Stimulated activated CD4-positive, alpha-beta T cell treated with anti-CD3 and anti-CD28 coated beads, Interleukin-12 subunit alpha, Interleukin-12 subunit beta, amount 100 ng/mL, for 24 hours (primary cell): Measurements from ENCODE around the gene CSTPP1.
A peak's percentile ranks its signal among the peaks of the same experiment; 100 is the strongest.

Experiments
- DNase-seq, 2 experiments: peaks; one replicate each; pipeline ENCODE4 v3.0.0-alpha.2; 2020; ENCODE audit warnings: low read depth in 2 of 2

The CSTPP1 gene

DNA sequence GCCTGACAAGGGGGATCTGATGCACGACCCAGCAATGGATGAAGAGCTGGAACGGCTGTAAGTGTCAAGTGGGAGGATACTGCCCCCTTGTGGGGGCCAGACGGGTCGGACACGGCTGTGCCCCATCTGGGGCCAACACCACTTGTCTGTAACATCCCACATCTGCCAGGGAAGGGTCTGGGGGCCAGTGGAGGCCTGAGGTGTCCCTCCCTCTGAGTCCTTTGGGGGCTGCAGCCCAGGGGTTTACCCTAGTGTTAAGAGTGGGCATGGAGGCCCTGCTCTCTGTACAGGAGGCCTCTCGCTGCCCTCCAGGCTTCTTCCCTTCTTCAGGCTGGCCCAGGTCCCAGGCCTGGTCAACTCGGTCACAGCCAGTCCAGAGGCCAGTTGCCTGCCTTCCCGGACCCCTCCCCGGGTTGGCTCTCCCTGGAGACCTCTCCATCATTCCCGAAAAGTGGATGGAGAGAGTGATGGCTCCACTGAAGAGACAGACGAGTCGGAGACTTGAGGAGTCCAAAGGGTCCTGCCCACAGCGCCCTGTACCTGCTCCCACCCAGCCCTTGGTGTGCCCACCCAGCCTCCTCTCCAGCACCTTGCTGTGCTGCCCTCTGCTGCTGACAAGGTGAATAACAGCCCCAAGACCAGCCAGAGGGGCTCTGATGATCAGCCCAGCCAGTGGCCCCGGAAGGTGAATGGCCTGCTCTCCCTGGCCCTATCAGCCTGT lies 224.7 kb downstream of the CSTPP1 start:
- peak in 1 of 2 experiments; percentile 47 for DNase-seq

DNA sequence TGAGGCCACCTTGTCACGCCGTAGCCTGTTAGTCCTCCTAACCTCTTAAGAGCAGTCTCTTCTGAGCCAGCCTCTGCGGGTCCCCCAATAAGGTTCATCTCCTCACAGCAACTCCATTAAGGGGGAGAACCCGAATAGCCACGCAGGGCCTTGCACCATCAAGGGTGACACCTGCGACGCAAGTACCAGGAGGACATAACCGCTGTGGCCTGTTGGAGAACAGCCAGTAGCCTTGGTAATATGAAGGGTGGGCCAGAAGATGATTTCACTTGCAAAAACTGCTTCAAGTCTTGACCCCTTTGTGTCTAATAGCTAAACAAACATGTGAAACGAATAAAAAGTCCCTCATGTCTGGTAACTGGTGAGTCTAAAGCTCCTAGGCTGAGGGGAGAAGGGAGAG lies 225.3 kb downstream of the CSTPP1 start:
- no peak for DNase-seq

DNA sequence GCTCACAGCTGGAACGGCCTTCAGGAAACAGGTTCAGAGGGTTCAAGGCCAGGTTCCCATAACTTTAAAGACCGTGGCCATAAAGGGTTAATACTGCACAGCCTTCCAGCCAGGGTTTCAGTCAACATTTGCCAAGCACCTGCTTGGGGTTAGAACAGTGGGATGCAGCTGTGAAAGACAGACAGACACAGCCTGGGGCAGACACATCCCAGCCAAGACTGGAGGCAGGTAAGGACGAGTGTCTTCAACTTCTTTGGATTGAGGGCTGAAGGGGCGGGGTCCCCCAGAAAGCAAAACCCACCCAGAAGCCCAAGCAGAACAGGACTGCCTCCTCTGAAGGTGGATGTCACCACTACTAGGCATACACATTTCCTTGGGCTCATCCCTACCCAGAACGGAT lies 225.9 kb downstream of the CSTPP1 start:
- no peak for DNase-seq

DNA sequence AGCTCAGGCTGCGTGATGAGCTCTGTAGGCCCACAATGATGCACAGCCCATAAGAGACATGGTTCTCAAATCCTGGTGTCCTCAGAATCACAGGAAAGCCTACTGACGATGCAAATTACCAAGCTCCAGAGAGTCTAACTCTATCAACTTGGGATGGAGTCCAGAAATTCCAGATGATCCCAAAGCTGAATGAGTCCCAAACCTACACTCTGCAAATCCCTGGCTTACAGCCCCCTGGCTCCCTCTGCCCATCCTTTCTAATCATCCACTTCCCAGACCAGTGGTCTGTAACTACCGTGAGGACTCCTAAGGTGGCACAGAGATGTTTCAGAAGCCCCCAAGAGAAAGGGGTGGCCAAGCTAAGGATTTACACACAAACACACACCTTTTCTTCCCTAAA lies 226.6 kb downstream of the CSTPP1 start:
- no peak for DNase-seq

DNA sequence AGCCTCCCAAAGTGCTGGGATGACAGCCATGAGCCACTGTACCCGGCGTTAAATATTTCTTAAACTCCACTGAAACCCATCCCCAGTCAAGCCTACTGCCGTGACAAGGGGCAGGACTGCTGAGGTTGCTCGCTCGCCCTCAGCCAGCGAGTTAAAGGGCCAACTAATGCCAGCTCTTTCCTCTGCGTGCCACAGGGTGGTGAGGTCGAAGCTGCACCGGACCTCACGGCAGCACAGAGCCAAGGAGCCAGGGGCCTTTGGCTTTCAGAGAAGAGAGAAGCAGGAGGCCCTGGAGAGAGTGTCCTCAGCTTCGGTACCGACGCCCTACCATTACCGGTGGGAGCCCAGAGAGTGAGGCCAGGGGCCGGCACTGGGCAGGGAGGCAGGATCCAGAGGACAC lies 227.3 kb downstream of the CSTPP1 start:
- no peak for DNase-seq

DNA sequence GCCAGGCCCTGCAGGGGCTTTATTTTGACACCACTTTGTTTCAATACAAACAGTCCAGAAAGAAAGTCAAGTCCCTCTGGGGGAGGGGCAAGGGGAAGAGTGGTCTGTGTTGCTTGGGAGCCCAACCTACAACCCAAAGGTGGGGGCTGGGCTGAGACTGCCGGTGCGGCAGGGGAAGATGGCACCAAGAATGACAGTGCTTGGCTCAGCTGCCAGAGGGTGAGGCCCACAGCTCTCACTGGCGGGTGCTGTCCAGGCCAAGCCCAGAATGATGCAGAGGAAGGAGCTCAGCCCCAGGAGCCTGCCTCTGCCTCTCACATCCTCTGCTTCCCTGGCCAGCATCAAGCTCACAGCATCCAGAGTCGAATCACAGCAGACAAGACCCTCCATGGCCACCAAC lies 227.8 kb downstream of the CSTPP1 start:
- no peak for DNase-seq

DNA sequence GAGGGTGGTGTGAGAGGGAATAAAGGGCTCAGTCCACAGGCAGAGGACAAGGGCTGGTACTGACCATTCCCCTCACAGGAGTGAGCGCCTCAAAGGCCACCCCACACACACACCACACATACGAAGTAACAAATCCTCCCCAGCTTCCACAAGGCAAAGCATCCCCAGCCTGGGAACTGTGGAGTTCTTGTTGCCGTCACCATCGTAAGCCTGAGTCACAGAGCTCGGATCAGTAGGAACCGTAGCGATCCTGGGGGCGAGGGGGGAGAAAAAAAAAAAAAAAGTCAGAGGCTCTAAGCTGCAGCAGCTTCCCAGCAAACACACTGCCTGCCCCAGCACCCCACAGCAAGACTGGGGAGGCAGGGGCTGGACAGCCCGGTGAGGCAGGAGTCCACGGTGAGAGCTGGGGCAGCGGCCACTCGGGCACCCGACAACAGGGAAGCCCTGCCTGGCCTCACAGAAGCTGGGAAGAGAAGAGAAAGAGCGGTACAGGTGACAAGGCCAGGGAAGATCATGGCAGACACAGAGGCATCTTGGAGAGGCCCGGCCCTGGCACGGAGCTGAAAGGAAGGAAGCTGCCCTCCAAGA lies 228.8 kb downstream of the CSTPP1 start:
- no peak for DNase-seq

DNA sequence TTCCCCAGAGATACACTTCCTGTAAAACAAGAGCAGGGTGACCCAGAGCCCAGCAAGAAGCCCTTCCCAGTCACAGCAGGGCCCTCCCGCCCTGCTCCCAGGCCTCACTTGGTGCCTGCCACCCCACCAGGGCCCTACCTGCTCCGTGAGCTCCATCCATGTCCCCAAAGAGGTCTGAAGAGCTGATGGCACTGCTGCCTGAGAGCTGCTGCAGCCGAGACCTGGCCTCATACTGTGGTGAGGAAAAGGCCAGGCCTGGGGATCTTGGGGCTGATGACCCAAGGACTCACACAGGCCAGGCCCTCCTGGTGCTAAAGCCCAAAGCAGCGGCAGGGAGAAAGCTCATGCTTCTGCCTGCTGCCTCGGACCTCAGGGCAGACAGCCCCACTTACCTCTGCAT lies 229.8 kb downstream of the CSTPP1 start:
- no peak for DNase-seq

DNA sequence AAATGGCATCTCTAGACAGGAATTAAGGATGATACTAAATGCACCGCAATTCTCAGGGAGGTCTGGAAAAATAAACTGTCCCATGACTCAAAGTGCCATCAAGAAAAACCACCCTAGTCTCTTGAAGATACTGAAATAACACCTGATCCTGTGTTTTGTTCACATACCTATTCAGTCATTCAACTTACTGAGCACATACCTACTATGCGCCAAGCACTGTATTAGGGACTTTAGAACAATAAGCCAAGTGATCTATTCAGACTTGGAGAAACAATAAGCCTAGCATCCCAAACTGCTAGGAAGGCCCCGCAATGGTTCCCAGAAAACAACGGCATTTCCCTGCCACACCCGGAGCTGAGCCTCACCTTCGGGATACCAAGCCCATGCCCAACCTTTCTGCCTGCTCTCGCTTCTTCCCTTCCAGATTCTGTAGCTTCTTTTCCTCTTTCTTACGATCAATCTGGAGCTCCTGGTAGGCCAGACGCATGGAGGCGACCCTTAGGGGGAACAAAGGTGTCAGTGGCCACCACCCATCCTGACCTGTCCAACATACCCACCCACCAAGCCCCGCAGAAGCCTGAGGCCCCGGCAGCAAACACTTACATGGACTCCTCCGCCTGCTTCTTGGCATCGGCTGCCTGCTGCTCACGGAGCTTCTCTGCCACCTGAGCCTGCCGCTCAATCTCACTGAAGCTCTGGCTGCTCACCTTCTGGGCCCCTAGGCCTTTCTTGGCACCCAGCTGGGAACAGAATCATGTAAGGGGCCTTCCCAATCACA lies 234.7 kb downstream of the CSTPP1 start:
- no peak for DNase-seq

DNA sequence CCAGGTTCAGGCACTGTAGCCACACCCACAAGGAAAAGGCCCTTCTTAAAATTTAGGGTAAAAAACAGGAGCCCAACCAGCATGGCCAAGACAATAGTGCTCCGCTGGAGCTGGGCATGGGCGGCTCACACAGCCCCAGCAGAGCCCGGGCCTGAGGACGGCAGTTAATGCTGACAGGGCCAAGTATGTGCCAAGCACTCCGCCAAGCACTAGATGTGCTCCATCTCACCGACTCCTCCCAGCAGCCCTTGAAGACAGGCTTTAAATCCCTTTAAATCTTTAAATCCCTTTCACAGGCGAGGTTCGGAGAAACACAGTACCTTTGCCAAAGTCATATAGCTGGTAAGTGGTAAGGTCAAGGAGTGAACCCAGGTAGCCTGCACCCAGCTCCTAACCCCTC lies 235.3 kb downstream of the CSTPP1 start:
- DNase-seq: no peak

DNA sequence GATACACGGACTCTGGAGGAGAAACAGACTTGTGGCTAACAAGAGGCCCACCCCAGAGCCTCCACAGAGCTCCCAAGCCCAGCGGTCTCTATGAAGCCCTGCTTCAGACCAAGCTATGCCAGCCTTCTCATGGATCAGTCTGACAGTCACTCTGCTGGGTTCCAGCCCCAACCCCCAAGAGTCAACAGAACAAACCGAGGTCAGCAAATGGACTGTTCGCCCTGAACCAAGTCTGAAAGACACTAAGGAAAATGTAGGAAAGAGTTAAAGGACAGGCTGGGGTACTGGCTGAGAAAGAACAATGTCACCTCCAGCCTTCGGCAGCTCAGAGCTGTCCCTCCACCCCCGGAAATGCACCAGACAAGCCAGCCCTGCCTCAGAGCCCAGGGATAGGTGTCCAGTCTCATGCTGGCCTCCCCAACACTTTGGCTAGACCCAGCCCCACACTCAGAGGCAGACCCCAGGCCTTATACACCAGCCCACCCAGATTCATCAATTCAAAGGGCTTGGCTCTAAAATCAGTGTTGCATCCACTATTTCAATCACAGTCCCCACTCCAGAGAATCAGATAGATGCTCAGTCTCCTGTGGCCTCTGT lies 236.3 kb downstream of the CSTPP1 start:
- no peak for DNase-seq

DNA sequence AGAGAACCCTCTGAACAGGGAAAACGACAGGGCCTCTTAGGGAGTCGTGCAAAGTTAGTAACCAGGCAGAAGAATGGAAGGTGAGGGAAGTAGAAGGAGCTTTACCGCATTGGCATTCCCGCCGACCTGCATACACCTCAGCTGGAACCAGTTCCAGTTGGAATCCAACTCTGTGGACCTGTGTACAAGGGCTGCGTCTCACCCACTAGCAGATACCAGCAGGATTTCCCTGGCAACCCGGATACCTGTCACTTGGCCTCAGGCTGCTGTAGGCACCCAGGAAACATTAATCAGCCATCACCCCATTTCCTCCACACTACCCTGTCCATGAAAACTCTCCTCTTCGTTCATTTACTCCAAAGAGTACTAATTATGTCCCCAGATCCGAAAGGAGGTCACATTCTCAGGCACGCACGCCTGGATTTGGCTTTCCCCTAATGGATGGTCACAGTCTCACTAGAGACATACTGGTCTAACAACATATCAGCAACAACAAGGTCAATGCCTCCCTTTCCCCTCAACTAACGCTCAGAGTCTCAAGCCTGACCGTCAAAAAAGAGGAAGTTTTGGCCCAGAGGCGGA lies 239.3 kb downstream of the CSTPP1 start:
- DNase-seq: no peak

DNA sequence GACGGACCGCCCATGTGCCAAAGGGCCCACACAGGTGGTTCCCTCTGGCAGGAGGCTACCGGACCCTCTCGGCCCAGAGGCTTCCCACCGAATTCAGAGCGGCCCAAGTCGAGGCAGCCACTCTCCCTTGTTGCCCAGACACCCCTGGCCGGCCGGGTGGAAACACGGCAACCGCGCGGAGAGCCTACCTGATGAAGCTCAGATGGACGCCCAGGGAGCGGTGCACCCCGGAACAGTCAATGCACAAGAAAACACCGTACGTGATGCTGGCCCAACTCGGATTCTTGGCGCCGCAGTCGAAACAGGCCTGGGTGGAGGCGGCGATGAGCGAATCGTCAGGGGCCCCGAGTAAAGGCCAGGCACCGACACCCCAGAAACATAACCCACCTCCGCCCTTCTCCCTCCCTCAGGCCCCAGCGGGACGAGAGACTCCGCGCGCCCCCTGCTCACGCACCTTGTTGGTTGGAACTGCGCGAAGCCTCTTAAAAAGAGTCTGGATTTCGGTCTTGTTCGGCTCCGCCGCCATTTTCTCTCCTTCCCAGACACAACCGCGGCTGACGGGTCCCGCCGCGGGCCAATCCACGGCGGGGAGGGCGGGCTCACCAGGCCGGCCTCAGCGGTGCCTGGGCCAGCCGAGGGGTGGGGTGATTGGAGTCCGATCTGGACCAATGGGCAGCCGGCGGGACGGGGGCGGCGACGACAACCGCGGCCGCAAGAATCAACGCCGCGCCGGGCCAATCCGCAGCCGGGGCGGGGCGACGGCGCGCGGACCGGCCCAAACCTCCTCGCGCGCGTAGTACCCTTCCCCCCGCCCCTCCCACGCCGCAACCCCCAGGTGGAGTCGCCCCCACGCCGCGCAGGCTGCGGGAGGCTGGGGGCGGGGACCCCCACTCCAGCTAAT lies 240.0 kb downstream of the CSTPP1 start, which contains the start of gene ARFGAP2:
Gene ARFGAP2, minus strand, starts transcription at position 552 of the 901 bp plus-strand sequence. Its CDS starts 26 bp downstream, at position 526.
- peak; percentile 91 to 93 for DNase-seq

DNA sequence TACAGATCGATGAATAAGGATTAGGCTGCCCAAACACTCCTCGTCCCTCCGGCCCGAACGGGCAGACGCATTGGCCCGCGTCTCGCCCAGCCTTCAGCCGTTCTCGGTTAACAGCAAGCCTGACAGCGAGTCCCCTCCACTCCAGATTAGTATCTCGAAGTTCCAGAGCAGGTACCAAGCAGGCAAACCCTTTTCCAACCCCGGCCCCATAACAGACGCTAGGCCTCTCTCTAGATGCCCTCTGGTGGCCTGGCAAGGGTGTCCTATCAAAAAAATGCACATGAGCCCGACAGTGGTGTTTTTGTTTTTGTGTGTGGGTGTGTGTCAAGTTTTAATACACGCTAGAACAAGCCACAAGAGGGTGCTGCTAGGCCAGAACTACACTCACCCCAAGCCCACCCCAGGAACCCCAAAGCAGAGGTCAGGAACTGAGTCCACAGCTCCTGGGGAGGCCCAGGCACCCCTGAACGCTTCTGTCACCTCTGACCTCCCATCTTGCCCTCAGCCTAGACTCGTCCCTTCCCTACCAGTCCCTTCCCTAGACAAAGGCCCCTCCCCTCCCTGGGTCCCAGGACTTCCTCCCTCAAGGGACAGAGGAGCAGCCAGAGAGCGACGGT lies 240.8 kb downstream of the CSTPP1 start:
- peak; percentile 45 to 59 for DNase-seq

DNA sequence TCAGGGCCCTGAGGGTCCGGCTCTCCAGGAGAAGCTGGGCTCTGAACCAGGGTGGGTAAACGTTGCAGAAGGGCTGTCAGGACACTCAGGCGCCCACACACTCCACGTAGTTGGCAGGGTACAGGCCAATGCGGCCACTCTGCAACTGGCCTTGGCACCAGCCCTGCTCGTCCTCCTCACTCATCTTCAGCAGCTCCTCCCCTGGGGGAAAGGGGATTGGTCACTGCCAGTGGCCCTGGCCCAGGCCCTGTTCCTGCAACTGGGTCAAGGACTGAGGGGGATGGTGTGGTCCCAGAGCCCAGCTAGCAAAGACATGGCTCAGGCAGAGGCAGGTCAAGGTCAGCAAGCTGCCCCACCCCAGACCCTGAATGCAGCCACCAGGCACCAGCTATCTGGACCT lies 241.3 kb downstream of the CSTPP1 start:
- DNase-seq: no peak

DNA sequence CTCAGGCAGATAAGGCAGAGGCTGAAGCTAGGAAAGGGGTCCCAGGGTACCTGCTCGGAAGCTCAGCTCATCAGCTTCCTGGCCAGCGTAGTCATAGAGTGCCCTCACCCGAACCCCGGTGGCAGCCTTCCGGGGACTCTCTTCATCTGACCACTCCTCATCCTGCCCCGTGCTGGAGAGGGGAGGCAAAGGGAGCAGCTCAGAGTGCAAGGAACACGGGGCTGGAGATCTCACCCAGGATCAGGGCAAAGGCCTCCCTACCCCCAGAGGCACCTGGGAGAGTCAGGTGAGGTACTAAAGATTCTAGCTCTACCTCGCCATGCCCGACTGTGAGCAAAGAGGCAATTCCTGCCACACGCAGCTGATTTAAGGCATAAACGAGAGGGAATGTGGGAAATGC lies 241.8 kb downstream of the CSTPP1 start:
- DNase-seq: no peak

DNA sequence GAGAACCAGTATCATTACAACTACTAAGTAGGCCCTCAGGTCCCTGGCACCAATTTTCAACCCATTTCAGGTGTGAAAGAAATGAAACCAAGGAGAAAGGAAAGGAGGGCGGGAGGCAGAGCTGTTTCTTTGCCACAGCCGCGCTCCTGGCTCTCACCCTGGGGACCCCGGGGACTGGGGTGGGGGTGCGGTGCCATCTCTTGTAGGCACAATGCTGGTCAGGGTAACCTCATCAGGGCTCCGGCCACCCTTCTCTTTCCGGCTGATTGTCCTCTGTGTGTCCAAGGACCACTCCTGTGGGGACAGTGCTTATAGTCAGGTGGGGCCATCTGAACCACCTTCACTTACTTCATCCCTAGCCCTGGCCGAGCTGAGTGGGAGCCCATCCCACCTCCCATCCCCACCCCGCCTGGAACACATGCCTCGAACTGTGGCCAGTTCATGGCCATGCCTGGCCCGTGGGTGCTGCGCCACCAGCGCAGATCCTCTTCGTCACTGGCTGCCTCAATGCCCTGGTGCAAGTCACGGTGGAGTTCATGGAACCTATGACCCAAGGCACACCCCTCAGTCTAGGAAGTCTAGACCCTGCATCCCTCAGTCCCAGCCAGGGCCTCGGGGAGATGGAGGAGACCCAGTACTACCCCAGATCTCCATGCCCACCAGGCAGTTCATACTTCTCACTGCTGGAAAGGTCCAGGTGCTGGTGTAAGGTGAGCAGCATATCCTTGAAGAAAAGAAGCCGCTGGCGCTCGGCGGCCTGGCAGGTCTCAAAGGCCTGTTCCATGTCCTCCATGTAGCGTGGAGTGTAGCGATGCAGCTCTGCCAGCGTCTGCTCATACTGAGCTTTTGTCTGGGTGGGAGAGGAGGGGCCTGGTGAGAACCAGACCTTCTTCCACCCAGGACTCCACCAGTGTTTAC lies 242.4 kb downstream of the CSTPP1 start:
- no peak for DNase-seq

DNA sequence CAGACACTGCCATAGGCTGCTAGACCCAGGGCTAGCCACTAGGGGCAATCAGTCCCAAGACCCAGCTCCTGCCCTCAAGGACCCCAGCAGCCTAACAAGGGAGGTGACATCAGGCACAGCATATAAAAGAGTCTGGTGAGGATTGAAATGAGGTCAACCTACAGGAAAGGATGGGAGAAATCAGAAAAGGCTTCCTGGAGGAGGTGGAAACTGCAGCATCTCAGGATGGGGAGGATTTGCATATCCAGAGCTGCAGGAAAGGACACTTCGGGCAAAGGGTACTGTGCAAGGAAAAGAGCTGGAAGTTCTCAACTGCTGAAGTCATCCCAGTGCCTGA lies 243.1 kb downstream of the CSTPP1 start:
- DNase-seq: peak in 1 of 2 experiments; percentile 34

DNA sequence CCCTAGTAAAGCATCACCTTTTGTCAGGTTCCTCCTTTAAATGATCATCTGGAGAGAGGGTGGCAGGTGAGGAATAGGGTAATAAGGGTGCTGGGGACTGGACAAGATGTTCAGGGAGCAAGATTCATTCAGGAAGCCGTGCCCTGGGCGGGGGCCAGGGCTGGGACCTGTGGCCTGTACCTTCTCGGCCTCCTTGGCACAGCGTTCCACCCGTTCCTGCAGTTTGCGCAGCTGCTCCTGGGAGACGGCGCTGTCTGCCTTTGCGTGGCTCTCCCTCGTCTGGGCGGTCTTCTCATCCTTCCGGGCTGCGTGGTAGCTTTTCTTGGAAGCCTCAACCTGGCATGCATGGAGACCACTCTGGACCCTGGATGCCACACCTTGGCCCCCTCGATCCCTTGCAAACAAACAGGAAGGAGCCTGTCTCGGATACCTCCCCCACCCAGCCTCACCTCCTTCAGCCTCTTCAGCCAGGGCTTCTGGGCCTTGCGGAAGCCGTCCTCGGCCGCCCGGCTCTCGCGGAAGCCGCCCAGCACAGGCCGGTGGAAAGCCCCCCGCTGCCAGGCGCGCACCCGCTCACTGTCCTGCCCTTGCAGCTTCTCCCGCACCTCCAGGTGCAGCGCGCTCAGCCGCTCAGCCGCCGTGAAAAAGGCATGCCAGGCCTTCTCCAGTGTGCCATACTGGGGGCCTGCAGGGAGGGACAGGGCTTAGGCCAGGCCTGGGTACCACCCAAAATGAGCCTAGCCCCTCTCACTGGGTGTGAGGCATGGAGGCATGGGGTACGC lies 243.6 kb downstream of the CSTPP1 start:
- no peak for DNase-seq
